Measurements from ENCODE around the gene PCDH1. TPM values are rescaled to one million over a fixed set of nuclear protein-coding genes. Genes with fewer than 3 reads are reported as not detected.

Gene PCDH1
- total RNA-seq, 1 experiment from 2014 or later, result 0.20 TPM

DNA sequence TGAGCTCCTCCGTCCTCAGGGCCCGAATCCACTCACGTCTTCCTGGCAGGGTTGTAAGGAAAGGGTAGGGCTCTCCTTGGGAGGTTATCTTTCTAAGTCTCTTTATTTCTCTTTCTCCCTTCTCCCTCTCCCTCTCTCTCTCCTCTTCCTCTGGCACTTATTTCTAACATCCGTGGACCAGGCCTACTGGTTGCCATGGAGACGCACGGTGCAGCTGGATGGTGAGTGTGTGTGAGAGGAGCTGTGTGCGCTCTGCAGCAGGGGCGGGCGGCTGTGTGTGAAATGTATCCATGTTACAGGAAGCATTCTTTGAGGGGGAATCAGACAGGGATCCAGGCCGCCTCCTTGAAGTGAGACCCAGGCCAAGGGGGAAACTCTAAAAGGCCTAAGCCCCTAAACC is 32.2 kb downstream of the PCDH1 start:
- H3K4me3 ChIP-seq, result no peak overlapping the region
- no peaks in the 10 kb centered on the region for H3K4me1 ChIP-seq
- no peak overlapping the region for H3K27ac ChIP-seq
- H3K36me3 ChIP-seq, result no peaks in the 10 kb centered on the region
- peaks cover 24% of the 10 kb centered on the region; the same call in 1 of the 2 replicates for H3K27me3 ChIP-seq
- no peaks in the 10 kb centered on the region for H3K9me3 ChIP-seq (replicated peaks)
- DNase-seq, result peak; percentile 31 to 51

DNA sequence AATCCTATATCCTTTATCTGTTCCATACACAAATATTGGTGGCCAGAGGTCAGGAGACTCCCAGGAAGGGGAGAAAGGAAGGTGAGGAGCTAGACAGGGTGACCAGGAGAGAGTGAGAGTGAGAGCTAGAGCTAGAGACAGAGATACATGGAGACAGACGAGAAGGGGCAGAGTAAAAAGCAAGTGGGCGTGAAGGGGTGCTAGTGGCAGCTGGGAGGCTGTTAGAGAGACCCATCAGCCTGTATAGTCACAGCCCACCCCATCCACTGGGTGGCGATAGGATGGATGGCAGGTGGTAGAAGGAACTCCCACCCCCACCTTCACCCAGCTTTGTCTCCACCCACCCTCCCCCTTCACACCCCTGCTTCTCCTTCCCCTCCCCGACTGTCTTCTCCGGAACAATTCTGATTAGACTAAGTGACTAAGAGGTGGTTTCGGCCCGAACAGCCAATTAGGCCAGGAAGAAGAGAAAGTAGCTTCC is 32.8 kb downstream of the PCDH1 start:
- peak in 1 of 2 experiments; percentile 24 for DNase-seq
- Histone ChIP-seq H3K27me3 (peaks cover 26% of the 10 kb centered on the region; the same call in 1 of the 2 replicates), H3K27ac (no peak overlapping the region), H3K4me3 (no peak overlapping the region), H3K9me3 (replicated peaks) (no peaks in the 10 kb centered on the region), H3K36me3 (no peaks in the 10 kb centered on the region), H3K4me1 (no peaks in the 10 kb centered on the region)

DNA sequence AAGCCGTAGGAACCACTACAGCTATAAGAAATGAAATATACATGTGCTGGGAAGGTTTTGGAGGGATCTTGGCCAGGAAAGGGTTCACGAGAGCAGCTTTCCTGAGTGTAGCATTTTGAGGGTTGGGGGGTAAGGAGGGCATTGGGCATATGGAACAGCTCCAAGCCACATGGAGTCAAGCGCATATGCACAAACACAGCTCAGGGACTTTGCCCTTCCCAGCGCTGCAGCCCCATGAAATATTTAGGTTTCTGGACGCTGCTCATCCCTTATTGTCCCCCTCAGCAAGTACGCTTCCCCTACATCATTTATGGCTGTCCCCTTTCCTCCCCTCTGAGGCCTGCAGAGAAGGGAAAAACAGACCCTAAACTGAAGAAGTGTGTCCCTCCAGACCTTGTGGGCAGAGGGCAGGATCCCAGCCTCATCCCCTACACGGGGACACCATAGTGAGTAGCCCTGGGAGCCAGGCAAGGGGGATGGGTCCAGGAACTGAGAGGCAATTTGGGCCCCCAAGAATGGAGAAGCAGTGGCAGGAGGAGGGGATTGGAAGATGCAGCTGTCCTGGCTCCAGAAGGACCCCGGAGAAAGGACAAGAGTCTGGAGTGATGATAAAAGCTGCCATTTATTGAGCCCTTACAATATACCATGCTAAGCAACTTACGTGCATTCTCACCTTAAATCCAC is 33.7 kb downstream of the PCDH1 start:
- DNase-seq, result no peak
- no peaks in the 10 kb centered on the region for H3K36me3 ChIP-seq
- H3K4me3 ChIP-seq, result no peak overlapping the region
- no peaks in the 10 kb centered on the region for H3K9me3 ChIP-seq (replicated peaks)
- H3K27ac ChIP-seq, result no peak overlapping the region
- peaks cover 26% of the 10 kb centered on the region; the same call in 1 of the 2 replicates for H3K27me3 ChIP-seq
- no peaks in the 10 kb centered on the region for H3K4me1 ChIP-seq

DNA sequence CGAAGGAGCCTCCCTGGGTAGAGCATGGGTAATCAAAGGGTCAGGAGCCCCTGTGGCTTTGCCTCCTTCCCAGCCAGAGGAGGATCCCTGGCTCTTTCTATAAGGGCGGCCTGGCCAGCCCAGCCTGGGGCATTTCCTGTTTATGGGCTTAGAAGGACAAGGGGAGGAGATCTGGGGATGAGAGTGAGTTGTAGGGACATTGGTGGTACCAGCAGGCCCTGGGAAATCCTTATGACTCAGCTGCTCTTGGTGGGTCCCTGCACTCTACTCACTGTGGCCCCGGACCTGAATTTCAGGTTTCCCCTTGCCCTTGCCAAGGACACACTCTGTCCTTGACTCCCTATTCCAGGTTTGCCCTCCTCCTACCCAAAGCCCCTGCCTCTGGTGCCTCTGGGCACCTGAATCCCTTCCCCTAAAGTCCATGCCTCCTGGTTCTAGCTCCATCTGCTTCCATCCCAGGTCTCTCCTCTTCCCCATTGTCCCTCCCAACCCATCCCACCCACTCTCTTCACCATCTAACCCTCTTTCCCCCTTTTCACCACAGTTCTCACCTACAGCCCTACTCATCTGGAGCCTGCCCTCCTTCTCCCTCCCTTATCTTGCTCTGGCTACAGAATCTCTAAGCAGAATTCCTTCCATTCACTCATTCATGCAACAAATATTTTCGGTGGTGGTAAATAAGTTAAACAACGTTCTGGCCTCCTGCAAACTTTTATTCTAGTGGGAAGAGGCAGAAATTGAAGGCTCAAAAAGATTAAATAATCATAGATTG is 34.9 kb downstream of the PCDH1 start:
- Histone ChIP-seq H3K27me3 (peaks cover 26% of the 10 kb centered on the region; the same call in 1 of the 2 replicates), H3K36me3 (no peaks in the 10 kb centered on the region), H3K4me3 (no peak overlapping the region), H3K4me1 (no peaks in the 10 kb centered on the region), H3K27ac (no peak overlapping the region), H3K9me3 (replicated peaks) (no peaks in the 10 kb centered on the region)
- no peak for DNase-seq

DNA sequence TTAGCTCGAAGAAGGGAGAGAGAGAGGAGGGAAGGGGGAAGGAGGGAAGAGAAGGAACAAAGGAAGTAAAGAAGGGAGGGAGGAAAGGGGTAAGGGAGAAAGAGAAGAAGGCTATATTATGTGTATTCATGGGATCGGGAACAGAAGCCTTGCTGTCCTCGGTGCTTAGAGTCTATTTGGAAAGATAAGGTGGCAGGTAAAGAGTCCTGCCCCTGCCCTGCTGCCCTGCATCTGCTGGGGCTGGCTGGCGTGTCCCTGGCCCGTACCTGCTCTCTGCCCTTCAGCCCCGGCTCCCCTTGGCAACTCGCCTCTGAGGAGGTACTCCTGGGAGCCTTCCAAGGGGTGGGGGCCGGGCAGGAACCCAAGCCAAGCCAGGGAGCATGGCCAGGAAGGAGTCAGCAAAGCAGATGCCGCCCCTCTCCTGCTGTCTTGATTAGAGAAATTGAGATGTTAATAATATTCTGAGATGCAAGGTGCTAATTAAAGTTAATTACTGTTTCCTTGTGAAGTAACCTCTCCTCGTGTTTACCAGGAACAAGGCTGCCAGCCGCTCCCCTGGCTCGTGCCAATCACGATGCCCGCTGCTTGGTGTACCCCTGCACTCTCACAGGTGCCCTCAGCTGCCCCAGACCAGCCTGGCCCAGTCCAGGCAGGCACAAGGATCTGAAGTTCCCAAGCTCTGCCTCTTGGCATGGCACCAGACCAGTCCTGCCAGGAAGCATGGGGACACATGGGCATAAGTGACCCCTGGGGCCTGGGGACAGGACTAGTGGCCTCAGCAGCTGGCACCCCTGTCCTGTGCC is 36.6 kb downstream of the PCDH1 start:
- Histone ChIP-seq H3K36me3 (no peaks in the 10 kb centered on the region), H3K4me3 (no peak overlapping the region), H3K27me3 (peaks cover 29% of the 10 kb centered on the region; the same call in 1 of the 2 replicates), H3K27ac (no peak overlapping the region), H3K9me3 (replicated peaks) (no peaks in the 10 kb centered on the region), H3K4me1 (no peaks in the 10 kb centered on the region)
- DNase-seq, result no peak

DNA sequence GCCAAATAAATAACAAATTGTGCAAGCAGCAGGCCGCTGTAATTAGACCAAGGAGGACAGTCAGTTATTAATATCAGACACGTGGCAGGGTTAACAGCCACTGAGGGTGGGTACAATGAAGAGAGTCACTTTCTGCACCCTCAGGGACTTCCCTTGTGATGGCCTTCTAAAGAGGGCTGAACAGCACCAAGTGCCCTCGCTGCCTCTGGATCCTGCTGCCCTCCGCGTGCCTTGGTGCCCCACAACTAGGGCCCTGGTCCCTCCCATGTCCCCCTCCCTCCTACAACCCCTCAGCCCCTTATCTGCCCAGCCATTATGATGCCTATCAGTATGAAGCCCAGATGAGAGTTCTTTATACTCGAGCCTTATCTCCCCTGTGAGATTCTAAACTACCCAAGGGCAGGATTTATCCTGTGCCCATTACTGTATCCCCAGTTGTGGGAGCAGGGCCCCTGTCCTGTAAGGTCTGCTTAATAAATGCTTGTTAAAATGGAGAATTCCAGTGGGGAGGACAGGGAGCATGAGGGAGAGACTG is 37.3 kb downstream of the PCDH1 start:
- Histone ChIP-seq H3K4me3 (no peak overlapping the region), H3K36me3 (no peaks in the 10 kb centered on the region), H3K27ac (no peak overlapping the region), H3K4me1 (no peaks in the 10 kb centered on the region), H3K27me3 (peaks cover 29% of the 10 kb centered on the region; the same call in 1 of the 2 replicates), H3K9me3 (replicated peaks) (no peaks in the 10 kb centered on the region)
- no peak for DNase-seq

DNA sequence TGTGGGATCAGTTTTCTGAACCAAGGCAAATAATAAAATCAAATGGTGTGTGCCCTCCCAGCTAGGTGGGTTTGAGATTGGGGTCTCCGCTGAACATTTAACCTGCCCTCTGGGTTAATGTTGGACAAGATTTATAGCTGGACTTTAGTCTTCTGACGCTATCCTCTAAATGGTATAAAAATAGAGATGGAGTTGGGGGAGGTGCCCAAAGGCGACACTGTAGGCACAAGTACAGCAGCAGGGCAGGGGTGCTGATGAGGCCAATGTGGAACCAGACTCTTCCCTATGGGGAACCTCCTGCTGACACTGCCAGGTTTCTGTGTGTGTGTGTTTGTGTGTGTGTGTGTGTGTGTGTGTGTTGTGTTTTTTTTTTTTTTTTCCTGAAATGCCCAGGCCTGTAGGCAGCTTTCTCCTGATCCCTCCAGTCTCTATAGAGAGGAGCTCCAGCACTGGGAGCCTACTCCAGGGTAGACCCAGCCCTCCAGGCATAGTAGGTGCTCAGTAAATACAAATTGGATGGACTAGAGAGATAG is 37.9 kb downstream of the PCDH1 start:
- H3K9me3 ChIP-seq (replicated peaks), result no peaks in the 10 kb centered on the region
- H3K4me3 ChIP-seq, result no peak overlapping the region
- H3K27ac ChIP-seq, result no peak overlapping the region
- H3K36me3 ChIP-seq, result no peaks in the 10 kb centered on the region
- H3K4me1 ChIP-seq, result no peaks in the 10 kb centered on the region
- no peak for DNase-seq
- peaks cover 30% of the 10 kb centered on the region for H3K27me3 ChIP-seq

DNA sequence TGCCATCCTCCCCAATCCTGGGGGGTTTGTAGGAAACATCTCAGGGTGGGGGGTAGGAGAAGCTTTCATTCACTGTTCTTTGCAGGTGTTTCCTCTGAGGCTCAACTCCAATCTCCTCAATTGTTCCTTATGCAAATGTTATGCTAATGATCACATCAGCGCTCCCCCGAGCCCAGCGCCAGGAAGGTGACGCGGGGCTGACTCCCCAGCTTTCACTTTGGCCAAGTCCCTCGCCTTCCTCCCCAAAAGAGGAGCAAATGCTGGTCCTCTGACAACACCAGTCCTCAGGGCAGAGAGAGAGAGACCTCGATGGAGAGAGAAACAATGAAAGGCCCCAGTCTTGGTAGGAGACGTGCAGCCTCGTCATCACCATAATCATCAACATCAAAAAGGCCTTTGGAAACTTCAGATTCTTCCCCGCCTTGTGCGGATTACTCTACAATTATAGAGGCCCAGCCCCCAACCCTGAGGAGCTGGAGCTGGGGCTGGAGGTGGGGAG is 39.1 kb downstream of the PCDH1 start:
- no peak overlapping the region for H3K27ac ChIP-seq

DNA sequence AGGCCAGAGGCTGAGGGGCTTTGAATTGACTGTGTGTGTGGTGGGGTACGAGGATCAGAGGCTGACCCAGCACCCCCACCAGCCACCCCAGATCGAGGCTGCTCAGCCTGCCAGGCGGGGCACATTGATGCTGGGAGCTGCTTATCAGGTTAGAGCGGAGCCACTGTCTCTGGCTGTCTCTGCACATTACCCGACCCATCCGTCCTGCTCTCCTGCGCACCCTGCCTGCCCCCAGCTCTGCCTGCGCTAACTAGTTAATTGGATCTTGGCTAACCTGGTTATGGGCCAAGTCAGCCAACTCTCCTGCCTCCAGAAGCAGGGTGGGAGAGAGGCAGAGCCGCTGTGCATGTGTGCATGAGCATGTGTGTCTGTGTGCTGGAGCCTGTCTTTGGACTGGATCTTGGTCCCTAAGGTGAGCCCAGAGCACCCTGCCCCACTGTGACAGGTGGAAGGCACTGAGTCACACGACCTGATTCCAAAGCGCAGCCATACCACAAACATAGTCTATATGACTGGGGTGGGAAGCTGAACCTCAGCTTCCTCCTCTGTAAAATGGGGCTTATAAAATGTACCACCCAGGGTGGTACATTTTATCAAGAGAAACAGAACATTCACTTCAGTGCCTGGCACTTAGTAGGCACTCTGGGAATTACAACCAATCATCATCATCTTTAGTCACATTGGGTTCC is 39.7 kb downstream of the PCDH1 start:
- H3K27ac ChIP-seq, result no peak overlapping the region
- no peaks in the 10 kb centered on the region for H3K4me1 ChIP-seq
- H3K4me3 ChIP-seq, result no peak overlapping the region
- peaks cover 28% of the 10 kb centered on the region for H3K27me3 ChIP-seq
- H3K9me3 ChIP-seq (replicated peaks), result no peaks in the 10 kb centered on the region
- H3K36me3 ChIP-seq, result no peaks in the 10 kb centered on the region
- DNase-seq, result no peak

More for the DNA sequence above, 39.1 kb downstream of the PCDH1 start:
- no peaks in the 10 kb centered on the region for H3K4me1 ChIP-seq
- DNase-seq, result no peak
- H3K27me3 ChIP-seq, result peaks cover 32% of the 10 kb centered on the region
- no peak overlapping the region for H3K4me3 ChIP-seq
- no peaks in the 10 kb centered on the region for H3K9me3 ChIP-seq (replicated peaks)
- no peaks in the 10 kb centered on the region for H3K36me3 ChIP-seq

DNA sequence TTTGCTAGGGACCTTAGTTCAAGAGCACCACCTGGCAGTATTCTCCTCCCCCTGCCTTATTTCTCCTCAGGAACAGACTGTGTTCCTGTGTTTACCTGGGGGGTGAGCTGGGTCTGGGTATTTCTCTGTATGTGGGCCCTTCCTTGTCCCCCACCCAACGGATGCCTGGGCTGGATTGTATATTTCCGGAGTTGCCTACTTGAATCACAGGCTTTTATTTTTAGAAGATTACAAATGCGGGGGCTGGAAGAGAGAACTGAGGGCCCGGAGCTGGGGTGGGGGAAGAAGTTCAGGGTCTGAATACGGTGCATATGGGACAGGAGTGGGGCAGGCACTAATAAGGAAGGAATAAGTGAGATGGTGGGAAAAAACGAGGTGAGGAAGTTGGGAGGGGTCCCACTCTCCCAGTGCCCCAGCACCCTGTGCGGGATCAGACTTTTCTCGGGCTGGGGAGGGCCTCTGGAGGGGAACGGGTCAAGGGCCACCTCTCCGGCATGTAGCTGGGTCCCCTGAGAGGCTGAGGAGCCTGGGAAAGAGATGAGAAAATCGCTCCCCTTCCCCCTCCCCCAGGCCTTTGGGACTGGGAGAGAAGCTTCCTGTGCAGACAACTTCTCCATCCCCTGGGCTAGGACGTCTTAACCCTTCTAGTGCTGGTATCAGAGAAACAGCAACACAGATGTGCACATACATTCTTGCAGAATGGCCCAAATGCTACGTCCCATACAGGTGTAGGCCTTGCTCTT is 42.1 kb downstream of the PCDH1 start:
- Histone ChIP-seq H3K4me1 (no peaks in the 10 kb centered on the region), H3K4me3 (no peak overlapping the region), H3K27me3 (peaks cover 11% of the 10 kb centered on the region), H3K36me3 (no peaks in the 10 kb centered on the region), H3K27ac (no peak overlapping the region), H3K9me3 (replicated peaks) (no peaks in the 10 kb centered on the region)
- no peak for DNase-seq

DNA sequence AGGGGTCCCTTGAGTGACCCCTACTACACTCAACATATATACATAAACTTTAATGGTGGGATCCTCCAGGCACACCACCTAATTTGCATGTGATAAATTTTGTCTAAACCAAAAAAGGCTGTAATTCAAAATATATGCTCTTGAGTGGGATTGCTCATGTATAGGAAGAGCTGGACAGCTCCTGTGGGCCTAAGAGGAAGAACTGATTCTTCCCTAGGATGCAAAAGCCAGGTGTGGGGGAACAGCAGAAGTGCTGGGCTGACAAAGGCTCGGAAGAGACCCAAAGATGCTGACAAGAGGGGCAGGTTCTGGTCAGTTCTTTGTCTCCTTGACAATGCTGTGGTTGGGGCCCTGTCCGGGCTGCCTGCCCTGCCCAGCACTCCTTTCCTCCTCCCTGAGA is 43.9 kb downstream of the PCDH1 start:
- H3K27me3 ChIP-seq, result peaks cover 8% of the 10 kb centered on the region
- no peak for DNase-seq
- no peaks in the 10 kb centered on the region for H3K36me3 ChIP-seq
- H3K27ac ChIP-seq, result no peak overlapping the region
- no peaks in the 10 kb centered on the region for H3K4me1 ChIP-seq
- no peaks in the 10 kb centered on the region for H3K9me3 ChIP-seq (replicated peaks)
- H3K4me3 ChIP-seq, result no peak overlapping the region

DNA sequence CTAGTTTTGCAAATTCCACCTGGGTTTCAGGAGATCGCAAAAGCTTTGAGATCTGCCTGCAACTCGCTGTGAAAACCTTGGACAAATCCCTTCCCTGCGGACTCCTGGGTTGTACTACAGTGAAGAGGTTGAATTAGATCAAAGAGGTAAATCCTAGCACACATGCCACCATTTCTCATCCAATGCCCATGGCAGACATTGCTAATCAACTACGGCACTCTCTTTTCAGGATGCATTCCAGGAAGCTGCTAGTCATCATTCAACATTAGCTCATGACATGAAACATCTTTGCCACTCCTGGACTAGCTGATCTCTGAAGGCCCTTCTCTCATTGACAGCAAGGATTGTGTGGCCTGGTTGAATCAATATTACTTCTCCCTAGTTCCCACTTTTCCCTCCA is 46.1 kb downstream of the PCDH1 start:
- no peak overlapping the region for H3K4me3 ChIP-seq
- no peaks in the 10 kb centered on the region for H3K36me3 ChIP-seq
- H3K9me3 ChIP-seq (replicated peaks), result no peaks in the 10 kb centered on the region
- H3K27me3 ChIP-seq, result peaks cover 8% of the 10 kb centered on the region
- H3K4me1 ChIP-seq, result no peaks in the 10 kb centered on the region
- no peak for DNase-seq
- H3K27ac ChIP-seq, result no peak overlapping the region

DNA sequence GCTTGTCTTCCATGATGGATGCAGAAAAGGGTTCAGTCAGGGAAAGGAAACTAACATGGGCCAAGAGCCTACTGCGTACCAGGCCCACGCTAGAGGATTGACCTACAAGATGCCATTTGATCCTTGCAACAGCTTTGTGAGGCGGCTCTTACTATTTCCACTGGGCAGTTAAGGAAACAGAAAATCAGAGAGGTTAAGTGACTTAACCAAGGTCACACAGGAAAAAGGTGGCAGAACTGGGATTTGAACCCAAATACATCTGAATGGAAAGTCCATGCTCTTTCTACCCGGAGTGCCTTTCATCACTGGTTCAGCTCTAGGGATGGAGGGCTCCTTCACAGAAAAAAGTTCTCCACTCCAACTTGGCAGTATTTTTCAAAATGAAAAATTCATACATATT is 50.0 kb downstream of the PCDH1 start:
- H3K4me1 ChIP-seq, result no peaks in the 10 kb centered on the region
- H3K27ac ChIP-seq, result no peak overlapping the region
- no peak for DNase-seq
- no peak overlapping the region for H3K4me3 ChIP-seq
- H3K27me3 ChIP-seq, result no peaks in the 10 kb centered on the region
- no peaks in the 10 kb centered on the region for H3K9me3 ChIP-seq (replicated peaks)
- H3K36me3 ChIP-seq, result no peaks in the 10 kb centered on the region

Measured in SJCRH30 (cell line).